Measurements from ENCODE around the gene AGAP2.

Gene AGAP2

DNA sequence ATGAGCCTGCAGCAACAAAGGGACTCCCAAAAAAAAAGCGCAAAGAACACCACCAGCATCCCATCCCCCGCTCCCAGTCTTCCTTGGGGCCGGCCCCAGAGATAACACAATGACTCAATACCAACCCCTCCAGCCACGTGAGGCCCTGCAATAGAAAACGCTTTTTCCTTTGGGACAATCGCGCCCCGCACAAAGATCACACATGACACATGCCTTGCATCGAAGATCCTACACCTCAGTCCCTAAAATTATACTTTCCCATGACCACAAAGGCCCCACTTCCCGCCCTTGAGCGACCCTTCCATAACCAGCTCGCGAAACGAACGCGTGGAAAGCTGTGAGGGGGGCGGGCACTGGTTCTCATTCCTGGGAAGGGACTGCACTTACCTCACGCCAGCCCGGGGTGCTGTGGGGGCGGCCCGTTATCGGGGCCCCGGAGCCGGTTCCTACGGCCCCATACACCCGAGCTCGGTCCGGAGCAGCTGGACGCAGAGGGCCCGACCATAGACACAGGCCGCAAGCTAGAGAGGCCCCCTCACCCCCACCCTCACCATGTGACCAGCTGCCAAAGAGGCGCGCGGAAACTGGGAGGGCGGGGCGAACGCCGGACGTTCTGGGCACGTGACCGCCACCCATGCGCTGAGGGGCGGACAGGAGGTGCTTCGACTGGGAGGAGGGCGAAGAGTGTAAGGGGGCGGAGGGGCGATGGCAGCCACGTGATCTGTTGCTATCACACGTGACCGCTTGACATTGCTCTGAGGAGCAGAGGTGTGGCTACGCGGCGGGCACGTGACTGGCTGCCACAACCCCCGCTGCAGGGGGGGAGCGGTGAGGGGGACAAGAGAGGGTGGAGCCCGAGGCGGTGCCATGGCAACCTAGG, 13.5 kb upstream of the AGAP2 start, which contains the start of gene CDK4:
Gene CDK4, minus strand, starts transcription at position 523 of the 880 bp plus-strand sequence. CDS start 593 bp downstream, outside the sequence.
- TF ChIP-seq, protein P1, sequence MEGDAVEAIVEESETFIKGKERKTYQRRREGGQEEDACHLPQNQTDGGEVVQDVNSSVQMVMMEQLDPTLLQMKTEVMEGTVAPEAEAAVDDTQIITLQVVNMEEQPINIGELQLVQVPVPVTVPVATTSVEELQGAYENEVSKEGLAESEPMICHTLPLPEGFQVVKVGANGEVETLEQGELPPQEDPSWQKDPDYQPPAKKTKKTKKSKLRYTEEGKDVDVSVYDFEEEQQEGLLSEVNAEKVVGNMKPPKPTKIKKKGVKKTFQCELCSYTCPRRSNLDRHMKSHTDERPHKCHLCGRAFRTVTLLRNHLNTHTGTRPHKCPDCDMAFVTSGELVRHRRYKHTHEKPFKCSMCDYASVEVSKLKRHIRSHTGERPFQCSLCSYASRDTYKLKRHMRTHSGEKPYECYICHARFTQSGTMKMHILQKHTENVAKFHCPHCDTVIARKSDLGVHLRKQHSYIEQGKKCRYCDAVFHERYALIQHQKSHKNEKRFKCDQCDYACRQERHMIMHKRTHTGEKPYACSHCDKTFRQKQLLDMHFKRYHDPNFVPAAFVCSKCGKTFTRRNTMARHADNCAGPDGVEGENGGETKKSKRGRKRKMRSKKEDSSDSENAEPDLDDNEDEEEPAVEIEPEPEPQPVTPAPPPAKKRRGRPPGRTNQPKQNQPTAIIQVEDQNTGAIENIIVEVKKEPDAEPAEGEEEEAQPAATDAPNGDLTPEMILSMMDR (IDR thresholded peaks at IDR 0.05) = no peak
- H3K27me3 ChIP-seq (ENCODE audit: control insufficient read depth, insufficient read depth, low read length) = no peaks in the 10 kb centered on the region
- no peaks in the 10 kb centered on the region for H3K36me3 ChIP-seq (ENCODE audit: control insufficient read depth, insufficient read depth, low read length)
- H3K79me2 ChIP-seq = peaks cover 5% of the 10 kb centered on the region
- H3K4me2 ChIP-seq (ENCODE audit: low read length) = peak within 1 kb of the TSS; percentile 88
- peak within 1 kb of the TSS; percentile 91 for H2AFZ ChIP-seq
- peaks cover 9% of the 10 kb centered on the region for H3K4me1 ChIP-seq
- peak within 1 kb of the TSS; percentile 88 for H3K27ac ChIP-seq
- H3K9me3 ChIP-seq (ENCODE audit: control insufficient read depth, low read length) = no peaks in the 10 kb centered on the region
- H3K4me3 ChIP-seq (ENCODE audit: low read depth, low read length) = peak within 1 kb of the TSS; percentile 94
- peak within 1 kb of the TSS; percentile 65 for H3K9ac ChIP-seq

DNA sequence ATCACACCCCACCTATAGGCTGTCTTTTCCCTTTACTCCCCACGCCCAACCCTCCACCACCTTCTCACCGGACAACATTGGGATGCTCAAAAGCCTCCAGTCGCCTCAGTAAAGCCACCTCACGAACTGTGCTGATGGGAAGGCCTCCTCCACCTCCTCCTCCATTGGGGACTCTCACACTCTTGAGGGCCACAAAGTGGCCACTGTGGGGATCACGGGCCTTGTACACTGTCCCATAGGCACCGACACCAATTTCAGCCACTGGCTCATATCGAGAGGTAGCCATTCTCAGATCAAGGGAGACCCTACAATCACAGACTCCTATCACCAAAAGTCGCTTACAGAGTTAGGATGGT, 12.9 kb upstream of the AGAP2 start:
- Histone ChIP-seq H2AFZ (peak overlapping the region; percentile 91), H3K79me2 (peaks cover 2% of the 10 kb centered on the region), H3K27ac (peak overlapping the region; percentile 88), H3K36me3 (ENCODE audit: control insufficient read depth, insufficient read depth, low read length) (no peaks in the 10 kb centered on the region), H3K9ac (no peak overlapping the region), H3K4me3 (ENCODE audit: low read depth, low read length) (peak overlapping the region; percentile 94), H3K4me1 (peaks cover 9% of the 10 kb centered on the region), H3K27me3 (ENCODE audit: control insufficient read depth, insufficient read depth, low read length) (no peaks in the 10 kb centered on the region), H3K4me2 (ENCODE audit: low read length) (peak overlapping the region; percentile 88), H3K9me3 (ENCODE audit: control insufficient read depth, low read length) (no peaks in the 10 kb centered on the region)
- TF ChIP-seq, protein P1 (IDR thresholded peaks at IDR 0.05) = no peak

DNA sequence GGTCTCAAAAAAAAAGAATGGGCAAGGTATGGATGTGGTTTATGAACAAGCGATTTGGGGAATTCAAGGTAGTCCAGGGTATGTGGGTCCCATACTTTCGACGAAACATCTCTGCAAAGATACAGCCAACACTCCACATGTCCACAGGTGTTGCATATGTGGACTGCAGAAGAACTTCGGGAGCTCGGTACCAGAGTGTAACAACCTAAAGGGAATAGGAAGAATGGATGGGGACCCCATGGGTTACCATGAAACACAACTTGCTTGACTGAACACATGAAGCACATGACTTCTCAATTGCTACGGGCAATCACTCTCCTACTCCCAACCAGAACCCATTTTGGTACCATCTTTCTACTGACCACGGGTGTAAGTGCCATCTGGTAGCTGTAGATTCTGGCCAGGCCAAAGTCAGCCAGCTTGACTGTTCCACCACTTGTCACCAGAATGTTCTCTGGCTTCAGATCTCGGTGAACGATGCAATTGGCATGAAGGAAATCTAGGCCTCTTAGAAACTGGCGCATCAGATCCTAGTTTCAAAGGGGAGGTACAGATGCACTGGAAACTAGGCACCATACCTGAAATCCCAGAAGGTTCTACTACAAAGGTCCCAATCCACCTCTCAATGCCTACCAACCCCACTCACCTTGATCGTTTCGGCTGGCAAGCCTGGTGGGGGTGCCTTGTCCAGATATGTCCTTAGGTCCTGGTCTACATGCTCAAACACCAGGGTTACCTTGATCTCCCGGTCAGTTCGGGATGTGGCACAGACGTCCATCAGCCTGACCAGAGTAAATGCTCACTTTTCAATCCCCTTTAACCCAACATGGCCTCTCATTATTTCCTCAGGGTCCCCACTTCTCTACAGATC, 12.3 kb upstream of the AGAP2 start:
- Histone ChIP-seq H3K9ac (no peak overlapping the region), H3K27me3 (ENCODE audit: control insufficient read depth, insufficient read depth, low read length) (no peaks in the 10 kb centered on the region), H3K9me3 (ENCODE audit: control insufficient read depth, low read length) (no peaks in the 10 kb centered on the region), H3K79me2 (no peaks in the 10 kb centered on the region), H3K4me1 (peaks cover 9% of the 10 kb centered on the region), H3K4me2 (ENCODE audit: low read length) (peak overlapping the region; percentile 88), H3K27ac (peak overlapping the region; percentile 88), H3K36me3 (ENCODE audit: control insufficient read depth, insufficient read depth, low read length) (no peaks in the 10 kb centered on the region), H2AFZ (no peak overlapping the region), H3K4me3 (ENCODE audit: low read depth, low read length) (peak overlapping the region; percentile 94)
- TF ChIP-seq, protein P1 (IDR thresholded peaks at IDR 0.05) = no peak

DNA sequence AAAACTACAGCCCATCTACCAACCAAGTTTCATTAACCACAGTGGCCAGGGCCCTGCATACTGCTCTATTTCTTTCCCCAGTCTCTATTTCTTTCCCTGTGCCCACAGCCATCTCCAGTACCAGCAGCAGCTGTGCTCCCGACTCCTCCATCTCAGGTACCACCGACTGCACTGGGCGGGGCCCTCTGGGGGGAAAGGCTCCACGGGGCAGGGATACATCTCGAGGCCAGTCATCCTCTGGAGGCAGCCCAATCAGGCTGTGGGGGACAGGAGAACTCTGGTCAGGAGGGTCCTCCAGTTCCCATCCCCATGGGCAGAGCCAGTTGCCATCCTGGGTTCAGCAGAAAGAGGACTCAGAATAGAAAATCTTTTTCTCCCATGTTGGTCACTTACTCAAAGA, 10.5 kb upstream of the AGAP2 start:
- Histone ChIP-seq H3K79me2 (no peaks in the 10 kb centered on the region), H3K4me1 (peaks cover 15% of the 10 kb centered on the region), H3K9me3 (ENCODE audit: control insufficient read depth, low read length) (no peaks in the 10 kb centered on the region), H2AFZ (no peak overlapping the region), H3K4me3 (ENCODE audit: low read depth, low read length) (no peak overlapping the region), H3K4me2 (ENCODE audit: low read length) (no peak overlapping the region), H3K27me3 (ENCODE audit: control insufficient read depth, insufficient read depth, low read length) (no peaks in the 10 kb centered on the region), H3K9ac (no peak overlapping the region), H3K36me3 (ENCODE audit: control insufficient read depth, insufficient read depth, low read length) (no peaks in the 10 kb centered on the region), H3K27ac (no peak overlapping the region)
- TF ChIP-seq, protein P1 (IDR thresholded peaks at IDR 0.05) = no peak
